GM20431 (cell line): ENCODE data around the gene GLT8D1.
"Not testable (repeated sequence)": the region's sequence is repeated elsewhere in the genome, so short reads cannot be mapped to it uniquely, and the experiment has no call there.

Source experiments
- in situ Hi-C: fragments of 300-500 bp; cut with MseI, MboI; formaldehyde crosslinking; loops from one replicate; pipeline ENCODE4 v1.15.0; 2020; ENCODE audit warnings: low sequenced_read_pairs; ENCODE audit not compliant: unreplicated experiment

GLT8D1 gene

DNA sequence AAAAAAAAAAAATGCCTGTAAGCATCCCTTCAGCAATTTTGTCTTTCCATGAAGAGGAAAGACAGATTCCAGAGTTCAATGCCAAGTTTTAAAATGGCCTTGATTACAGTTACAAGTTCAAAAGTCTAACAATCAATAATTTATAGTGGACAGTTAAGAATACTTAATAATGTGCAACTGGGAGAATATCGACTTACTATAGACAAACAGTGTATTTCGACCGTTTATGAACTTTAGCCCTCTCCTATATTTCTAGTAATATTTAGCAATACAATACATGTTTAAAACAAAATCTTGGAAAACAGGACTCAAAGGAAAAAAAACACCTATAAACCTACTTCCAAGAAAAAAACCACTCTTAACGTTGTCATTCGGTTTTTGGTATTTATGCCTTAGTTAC lies 21.4 kb downstream of the GLT8D1 start:
- in situ Hi-C loops = no loop called here

DNA sequence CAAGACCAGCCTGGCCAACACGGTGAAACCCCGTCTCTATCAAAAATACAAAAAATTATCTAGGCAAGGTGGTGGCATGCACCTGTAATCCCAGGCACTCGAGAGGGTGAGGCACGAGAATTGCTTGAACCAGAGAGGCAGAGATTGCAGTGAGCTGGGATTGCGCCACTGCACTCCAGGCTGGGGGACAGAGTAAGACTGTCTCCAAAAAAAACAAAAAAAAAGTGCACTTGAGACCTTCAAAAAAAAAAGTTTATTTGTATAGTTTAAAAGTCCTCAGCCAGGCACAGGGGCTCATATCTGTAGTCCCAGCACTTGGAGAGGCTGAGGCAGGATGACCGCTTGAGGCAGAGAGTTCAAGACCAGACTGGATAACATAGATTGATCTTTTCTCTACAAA lies 22.0 kb downstream of the GLT8D1 start:
- in situ Hi-C loops = no loop called here

DNA sequence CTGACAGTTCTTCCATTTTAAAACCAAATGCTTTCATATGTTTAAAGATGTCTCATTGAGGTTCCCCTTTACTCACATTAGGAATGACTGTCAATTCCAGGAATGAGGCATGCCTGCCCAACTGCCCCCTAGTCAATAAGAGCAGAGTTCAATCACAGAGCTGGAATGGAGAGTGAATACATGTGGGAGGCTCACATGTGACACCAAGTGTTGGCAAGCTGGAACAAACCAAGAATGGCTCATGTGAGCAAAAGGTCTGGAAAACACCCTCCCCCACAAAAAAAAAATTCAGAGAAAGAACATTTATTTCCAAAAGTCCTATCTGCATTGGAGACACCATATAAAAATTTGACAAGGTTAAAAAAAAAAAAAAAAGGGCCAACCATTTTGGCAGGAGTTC lies 23.6 kb downstream of the GLT8D1 start:
- in situ Hi-C loops = no loop called here

DNA sequence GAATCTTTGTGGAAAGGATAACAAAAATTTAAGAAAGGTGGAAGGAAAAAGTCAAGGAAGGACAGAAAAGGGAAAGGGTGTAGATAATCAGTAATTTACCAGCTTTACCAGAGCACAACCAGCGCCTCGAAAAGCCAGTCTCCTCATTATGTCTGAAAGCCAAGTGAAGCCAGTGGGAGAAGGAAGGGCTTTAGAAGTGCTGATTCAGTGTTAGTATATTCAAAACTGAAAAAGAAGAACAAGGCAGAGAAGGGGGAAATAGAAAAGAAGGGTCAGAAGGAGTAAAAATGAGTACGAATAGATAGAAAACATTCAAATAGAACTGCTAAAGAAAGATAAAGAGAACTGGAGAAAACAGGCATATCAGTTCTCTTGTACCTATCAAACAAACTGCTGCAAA lies 24.0 kb downstream of the GLT8D1 start:
- in situ Hi-C loops = no loop called here

DNA sequence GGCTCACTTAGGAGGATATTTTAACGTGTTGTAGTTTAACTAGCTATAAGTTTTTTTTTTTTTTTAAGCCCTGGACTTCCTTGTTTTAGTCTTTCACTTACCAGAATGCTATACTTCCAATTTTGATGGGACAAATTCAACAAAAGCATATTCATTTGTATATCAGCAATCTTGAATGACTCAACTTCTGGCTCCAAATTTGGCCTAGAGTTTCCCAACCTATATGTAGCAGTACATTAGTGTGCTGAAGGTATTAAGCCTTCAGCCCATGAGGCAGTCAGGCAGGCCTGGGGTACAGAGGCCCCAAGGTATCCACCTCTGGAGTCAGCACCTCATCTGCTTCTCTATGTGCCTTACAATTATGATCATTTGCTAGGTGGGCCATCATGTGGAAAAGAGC lies 25.8 kb downstream of the GLT8D1 start:
- in situ Hi-C loops = no loop called here

DNA sequence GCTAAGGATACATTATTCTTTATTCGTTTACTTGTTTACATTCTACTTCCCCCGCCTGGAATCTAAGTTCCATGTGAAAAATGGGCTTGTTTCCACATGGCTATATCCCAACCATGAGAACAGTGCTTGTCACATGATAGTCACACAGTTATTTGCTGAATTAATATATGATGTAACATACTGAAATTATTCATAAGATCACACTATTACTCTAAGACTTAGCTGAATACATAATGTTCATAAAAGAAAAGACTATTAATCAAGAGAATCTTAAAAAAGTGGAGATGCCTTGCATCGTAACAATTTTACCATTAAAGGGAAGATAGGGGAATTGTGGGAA lies 26.4 kb downstream of the GLT8D1 start:
- in situ Hi-C loops = no loop called here

DNA sequence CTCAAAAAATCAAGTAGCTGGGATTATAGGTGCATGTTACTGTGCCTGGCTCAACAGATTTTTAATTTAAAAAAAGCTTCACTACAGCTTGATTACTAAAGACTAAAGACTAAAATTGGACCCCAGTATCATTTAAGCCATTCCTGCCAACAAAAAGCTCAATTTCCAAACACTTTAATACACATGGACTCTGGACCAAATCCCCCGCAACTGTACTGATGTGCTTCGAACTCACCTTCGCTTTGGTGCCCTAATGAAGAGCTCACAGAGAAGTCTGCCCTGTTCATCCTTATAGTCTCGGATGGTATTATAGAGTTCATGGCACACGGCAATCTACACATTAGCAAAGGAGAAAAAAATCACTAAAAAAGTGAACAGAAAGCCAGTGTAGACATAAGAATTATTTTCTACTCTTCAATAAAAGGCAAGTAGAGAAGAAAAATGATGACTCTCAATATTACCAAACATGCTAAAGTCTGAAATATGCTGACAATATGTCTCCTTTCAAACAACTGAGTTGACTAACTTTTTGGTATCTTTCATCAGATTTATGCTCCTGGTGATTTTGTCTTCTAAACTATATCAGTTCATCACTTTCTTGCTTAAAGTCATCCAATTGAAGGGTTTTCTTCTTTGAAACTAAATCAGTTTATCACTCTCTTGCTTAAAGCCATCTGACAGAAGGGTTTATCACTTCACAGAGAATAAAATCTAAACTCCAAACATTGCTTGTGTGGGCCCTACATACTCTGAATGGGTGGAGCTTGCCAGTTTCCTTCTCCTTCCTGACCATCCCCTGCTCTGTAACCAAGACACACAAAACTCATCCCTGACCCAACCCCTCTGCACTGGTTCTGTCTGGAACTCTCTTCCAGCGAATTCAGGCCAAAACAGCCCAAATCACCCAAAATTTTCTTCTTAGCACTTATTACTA lies 27.1 kb downstream of the GLT8D1 start:
- in situ Hi-C loops = no loop called here

DNA sequence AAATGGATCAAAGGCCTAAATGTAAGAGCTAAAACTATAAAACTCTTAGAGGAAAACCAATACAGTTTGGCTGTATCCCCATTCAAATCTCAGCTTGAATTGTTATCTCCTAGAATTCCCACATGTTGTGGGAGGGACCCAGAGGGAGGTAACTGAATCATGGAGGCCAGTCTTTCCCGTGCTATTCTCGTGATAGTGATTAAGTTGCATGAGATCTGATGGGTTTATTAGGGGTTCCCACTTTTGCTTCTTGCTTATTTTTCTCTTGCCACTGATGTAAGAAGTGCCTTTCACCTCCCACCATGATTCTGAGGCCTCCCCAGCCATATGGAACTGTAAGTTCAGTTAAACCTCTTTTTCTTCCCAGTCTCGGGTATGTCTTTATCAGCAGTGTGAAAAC lies 29.4 kb downstream of the GLT8D1 start:
- in situ Hi-C loops = not testable (repeated sequence)

DNA sequence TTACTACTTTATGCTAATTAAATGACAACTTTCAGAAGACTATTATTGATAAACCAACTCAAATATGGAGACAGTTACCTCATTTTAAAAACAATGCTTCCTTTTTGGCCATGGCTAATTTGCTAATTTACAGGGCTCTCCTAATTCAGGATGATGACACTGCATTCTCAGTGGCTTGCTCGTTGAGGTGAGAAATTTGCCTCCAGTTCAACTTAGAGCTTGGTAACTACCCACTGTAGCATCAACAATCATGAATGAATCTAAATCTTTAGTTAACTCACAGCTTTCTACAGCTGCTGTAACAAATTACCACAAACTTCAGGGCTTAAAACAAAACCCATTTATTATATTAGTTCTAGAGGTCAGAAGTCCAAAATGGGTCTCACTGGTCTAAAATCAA lies 33.9 kb downstream of the GLT8D1 start:
- in situ Hi-C loops = no loop called here

DNA sequence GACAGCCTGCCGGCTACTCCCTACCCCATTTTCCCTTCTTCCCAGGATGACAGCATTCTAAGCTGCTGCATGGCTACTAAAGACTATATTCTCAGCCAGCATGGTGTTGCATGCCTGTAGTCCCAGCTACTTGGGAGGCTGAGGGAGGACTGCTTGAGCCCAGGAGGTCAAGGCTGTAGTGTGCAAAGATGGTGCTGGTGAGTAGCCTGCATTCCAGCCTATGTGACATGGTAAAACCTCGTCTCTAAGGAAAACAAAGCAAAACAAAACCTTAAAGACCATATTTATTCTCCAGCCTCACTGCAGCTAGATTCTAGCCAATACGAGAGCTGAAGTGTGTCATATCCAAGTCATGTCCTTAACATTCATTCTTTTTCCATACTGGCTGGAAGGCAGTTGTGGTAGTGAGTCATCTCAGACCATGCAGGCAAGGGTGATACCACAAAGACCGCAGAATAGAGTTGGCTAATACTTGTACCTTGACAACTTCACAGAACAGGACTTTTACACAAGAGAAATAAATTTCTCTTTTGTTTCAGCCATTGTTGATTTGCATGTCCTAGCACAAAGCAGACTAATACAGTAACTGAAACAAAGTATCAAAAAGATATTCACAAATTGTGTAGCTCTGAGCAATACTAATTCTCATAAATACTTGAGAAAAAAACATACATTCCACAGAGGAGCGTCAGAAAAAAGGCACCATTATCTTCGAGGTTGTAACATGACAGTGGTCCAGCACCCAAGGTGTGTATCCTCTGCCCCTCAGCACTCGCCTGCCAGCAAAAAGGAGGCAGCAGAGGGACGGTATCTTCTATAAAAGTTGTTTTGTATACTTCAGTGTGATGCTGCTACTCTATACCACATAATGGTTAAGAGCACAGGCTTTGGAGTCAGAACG lies 34.7 kb downstream of the GLT8D1 start:
- in situ Hi-C loops = no loop called here

DNA sequence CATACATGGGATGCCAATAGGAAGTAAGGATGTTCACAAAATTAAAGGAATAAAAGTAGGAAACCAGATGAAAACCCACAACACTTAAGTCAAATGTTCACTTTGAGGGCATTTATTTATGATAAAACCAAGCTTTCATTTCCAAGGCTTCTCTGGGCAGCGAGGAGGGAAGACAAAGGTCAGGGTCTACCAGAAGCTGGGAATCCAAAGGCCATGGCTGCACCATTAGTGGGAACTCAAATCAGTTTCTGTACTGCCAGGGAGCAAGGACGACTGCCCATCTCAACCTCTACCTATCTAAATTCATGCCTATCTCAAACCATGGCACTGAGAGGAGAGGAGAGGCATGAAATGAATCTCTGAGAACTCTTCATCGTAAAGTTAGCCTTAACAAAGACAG lies 42.5 kb downstream of the GLT8D1 start:
- in situ Hi-C loops = no loop called here

DNA sequence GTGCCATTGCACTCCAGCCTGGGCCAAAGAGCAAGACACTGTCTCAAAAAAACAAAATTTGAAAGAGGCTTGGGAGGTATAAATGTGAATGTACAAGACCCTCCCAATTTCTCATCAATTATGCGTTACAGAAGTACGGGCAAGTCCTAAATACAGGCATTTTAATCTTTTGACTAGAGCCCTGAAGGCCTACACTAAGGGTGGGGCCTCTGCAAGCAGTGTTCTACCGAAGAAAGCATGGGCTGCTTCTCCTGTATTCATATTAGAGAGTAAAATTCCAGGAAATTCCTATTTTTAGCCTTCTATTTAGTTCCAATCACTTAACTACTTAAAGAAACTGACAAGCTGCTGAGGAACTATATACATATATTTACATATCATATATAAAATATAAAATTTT lies 45.5 kb downstream of the GLT8D1 start:
- in situ Hi-C loops = no loop called here

DNA sequence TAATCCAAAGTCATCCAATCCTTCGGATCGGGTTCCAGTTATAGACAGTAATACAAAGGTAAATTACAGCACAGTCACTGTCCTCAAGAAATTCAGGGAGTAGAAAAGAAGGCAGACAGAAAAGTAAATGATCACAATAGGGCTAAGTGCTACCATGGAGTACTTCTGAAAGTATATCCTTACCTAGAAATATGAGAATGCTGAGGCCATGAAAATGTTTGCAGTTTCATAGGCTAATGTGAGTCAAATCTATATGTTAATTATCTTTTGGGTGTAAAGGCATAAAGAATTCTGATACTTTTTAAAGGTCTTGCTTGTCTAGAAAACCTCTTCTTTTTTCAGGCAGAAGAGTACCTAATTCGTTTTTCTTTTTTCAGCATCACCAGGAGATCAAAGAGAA lies 49.7 kb downstream of the GLT8D1 start:
- in situ Hi-C loops = no loop called here

DNA sequence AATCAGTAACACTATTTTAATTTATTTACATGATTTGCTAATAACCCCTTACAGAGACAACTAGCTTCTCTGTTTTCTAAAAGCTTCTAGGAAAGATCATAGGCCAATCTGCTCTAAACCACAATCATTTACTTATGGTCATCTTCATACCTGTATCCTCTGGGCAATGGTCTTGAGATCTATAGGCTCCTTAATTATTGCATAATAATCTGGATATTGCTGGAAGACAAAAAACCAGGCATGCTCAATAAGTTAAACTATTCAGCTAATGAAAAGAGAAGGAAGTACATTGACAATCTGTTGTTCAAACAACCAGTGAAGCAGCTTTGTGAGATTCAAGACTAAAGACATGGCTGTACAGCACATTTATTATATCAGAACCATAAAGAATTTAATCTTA lies 54.0 kb downstream of the GLT8D1 start:
- in situ Hi-C loops = no loop called here

DNA sequence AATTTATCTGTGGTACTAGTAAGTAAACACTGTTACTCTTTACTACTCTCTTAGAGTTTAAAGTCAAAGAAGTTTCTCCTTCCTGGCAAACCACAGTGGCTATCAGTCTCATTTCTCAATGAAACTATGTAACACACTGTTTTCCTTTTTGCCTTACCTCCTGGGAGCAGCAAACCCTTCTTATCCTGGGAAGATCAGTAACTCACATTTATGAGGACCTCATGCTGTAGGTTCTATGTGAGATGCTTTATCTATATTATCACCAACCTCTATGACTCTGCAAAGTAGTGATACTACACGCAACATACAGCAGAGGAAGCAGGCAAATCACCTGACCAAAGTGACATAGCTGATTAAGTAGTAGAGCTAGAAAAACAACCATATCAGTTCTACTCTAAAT lies 55.2 kb downstream of the GLT8D1 start:
- in situ Hi-C loops = no loop called here

DNA sequence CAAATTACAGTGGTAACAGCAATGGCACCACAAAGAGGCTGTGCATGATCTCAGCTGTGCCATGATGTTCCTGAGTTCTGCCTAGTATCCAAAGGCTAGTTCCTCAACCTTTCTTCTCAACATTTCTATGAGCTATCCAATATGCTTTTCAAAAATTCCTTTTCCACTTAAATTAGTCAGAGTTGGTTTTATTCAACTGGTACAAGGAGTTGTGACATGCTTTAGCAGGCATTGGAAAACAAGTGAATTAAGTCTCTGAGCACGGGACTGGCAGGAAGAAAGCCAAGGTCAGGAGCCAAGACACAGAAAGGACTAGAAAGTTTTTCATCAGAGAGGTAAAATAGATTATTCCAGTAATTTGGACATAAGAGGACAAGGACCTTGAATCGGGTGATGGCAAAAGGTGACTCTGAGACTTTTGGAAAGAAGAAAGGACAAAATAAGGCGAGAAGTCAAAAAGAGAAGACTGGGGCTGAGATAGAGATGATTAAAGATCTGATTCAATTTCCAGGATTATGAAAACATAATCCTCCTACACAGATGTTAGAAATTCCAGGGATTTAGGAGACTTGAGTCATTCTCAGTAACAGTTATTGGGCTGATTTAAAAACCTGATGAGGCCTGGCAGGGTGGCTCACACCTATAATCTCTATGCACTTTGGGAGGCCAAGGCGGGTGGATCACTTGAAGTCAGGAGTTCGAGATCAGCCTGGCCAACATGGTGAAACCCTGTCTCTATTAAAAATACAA lies 56.0 kb downstream of the GLT8D1 start:
- in situ Hi-C loops = no loop called here

DNA sequence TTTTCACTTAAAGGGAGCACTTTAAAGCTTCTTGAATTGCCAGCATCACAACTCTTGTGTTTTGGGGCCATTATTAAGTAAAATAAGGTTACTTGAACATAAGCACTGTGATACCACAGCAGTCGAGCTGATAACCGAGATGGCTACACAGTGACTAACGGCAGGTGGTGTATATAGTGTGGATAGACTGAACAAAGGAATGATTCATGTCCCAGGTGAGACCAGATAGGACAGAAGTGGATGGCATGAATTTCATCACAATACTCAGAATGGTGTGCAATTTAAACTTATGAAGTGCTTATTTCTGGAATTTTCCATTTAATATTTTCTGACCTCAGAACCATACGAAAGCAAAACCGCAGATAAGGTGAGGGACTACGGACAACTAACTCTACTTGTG lies 60.0 kb downstream of the GLT8D1 start:
- in situ Hi-C loops = no loop called here
